Activated CD4-positive, CD25-positive, alpha-beta regulatory T cell (primary cell): Measurements from ENCODE around the gene DEPDC5.

Source experiments
- DNase-seq, 4 experiments: peaks; one replicate each; lab custom pipeline; 2025; lab: John Stamatoyannopoulos, UW

Gene DEPDC5

DNA sequence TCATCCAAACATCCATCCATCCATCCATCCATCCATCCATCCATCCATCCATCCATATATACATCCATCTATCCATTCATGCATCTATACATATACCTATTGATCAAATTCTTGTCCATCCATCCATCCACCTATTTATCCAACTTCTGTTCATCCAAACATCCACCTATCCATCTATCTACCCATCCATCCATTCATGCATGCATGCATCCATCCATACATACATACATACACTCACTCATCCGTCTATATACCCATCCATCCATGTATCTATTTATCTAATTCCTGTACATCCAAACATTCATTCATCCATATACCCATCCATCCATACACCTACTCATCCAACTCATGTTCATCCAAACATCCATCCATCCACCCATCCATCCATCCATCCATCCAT, 171.2 kb downstream of the DEPDC5 start:
- DNase-seq, result no peak

- no peak for DNase-seq
These were observed 172.2 kb downstream of the DEPDC5 start for GRCh38 chr22:31926024-31926423.

GRCh38 chr22:31926969-31927368, 173.2 kb downstream of the DEPDC5 start:
- DNase-seq, result no peak

DNA sequence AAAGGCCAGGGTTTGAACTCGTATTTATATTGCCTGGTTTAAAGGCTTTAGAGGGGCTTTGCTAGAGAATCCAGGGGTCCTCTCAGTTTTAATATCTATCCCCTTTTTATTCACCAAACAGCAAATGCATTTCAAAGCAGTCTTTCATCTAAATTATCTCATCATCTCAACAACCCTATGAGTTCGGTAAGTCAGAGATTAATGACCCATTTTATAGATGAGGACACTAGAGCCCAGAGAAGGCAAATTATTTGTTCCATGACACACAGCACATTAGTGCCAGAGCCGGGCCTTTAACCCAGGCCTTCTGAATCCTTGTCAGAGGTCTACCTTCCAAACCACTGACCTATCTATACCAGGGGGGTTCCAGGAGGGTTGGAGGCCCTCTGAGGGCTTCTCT, 173.7 kb downstream of the DEPDC5 start:
- DNase-seq, result no peak

DNA sequence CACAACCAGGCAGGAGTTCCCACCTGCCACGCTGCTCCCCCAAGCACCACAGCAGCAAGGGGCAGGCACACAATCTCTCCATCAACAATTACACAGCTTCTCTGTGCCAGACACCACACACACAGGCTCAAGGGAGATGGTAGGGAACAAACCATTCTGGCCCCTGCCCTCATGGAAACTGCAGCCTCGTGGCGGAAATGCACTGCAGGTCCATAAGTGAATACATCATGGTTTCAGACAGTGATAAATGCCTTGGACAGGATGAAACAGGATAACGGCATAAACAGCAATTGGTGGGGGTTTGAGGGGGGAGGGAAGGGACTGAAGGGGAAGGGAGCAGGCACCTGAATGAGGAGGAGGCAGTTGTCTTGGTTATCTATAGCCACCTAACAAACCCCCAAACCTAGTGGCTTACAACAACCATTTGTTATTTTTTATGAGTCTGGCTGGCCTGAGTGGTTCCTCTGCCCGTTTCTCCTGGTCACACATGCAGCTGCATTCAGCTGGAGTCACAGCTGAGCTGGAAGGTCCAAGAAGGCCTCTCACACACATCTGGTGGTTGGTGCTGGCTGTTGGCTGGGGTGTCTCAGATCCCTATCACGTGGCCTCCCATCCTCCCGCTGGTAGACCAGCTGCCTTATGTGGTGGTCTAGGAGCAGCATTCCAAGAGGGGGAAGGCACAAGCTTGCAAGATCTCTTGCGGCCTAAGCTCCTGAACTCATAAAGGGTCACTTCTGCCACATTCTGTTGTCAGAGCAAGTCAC, 175.5 kb downstream of the DEPDC5 start:
- no peak for DNase-seq

GRCh38 chr22:31932863-31933262, 179.0 kb downstream of the DEPDC5 start:
- no peak for DNase-seq

GRCh38 chr22:31933406-31933805, 179.6 kb downstream of the DEPDC5 start:
- no peak for DNase-seq

- DNase-seq, result no peak
These were observed 180.1 kb downstream of the DEPDC5 start for GRCh38 chr22:31933816-31934482.

DNA sequence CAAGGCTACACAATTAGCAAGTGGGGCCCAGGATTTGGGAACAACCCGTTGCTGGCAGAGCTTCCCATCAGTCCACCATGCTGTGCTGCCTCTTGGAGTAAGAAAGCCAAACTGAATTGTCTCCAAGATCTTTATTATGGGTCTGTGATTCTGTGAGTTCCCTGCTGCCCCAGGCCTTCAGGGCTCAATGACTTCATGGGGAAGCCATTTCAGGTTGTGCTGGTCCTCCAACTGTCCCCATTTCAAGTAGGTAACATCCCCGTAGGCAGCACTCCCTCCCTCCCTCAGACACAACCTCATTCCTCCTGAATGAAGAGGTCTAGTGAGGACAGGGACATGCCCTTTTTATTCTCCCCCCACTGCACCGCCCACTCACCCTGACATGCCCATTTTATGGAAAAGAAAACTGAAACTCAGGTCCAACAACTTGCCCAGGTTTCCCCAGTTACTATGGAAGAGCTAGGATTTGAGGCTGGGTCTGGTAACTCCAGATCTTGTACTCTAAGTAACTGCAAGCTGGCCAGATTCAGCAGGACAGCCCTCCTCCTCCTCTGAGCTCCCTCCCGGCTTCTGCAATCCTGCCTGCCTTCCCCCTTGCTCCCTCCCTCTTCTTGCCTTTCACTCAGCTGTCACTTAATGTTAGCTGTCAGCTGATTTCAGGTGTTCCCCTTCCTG, 182.3 kb downstream of the DEPDC5 start:
- DNase-seq, result no peak

GRCh38 chr22:31937341-31937740, 183.5 kb downstream of the DEPDC5 start:
- no peak for DNase-seq

GRCh38 chr22:31938296-31938695, 184.5 kb downstream of the DEPDC5 start:
- no peak for DNase-seq

GRCh38 chr22:31940506-31940905, 186.7 kb downstream of the DEPDC5 start:
- no peak for DNase-seq

DNA sequence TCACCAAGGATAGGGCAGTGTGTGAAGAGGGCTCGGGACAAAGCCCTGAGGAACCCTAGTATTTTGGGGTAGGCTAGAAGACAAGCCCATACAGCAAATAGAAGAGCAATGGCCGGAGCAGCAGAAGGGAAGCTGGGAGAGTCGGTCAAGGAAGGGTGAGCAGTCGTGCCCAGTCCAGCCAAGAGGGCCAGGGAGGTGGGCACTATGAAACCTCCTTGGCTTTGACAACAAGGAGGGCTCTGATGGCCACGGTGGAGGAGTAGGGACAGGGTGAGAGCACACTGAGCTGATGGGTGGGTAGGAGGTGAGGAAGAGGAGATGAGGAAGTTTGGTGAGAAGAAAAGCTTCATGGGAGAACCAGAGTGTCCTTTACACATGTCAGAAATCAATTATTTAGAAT, 188.3 kb downstream of the DEPDC5 start:
- no peak for DNase-seq

GRCh38 chr22:31943206-31943977, 189.6 kb downstream of the DEPDC5 start:
- DNase-seq, result no peak

DNA sequence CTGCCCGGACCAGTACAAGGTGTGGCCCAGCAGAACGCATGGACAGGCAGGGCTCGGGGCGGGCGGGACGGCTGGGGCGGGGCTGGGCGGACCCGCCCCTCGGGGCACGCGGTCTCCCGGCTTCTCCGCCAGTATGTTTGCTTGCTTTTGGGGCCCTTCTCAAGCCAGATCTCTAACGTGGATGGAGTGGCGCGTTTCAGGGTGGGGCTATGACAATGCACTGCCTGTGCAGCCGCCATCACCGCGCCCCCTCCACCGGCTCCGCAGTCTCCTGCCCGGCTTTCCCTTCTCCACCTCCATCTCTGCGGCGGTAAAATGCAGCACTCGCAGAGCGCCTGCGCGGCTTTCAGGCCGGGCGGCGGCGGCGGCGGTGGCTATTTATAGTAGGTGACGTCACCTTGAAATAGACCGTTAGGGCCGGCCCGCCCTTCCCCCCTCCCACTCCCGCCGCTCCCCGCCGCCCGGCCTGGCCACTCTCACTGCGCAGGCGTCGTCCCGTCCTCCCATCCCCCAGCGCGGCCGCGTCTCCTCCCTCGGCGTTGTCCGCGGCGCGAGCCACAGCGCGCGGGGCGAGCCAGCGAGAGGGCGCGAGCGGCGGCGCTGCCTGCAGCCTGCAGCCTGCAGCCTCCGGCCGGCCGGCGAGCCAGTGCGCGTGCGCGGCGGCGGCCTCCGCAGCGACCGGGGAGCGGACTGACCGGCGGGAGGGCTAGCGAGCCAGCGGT, 190.3 kb downstream of the DEPDC5 start, which contains the start of gene YWHAH:
TSS of gene YWHAH (plus strand) at position 558 of the 722 bp plus-strand sequence. CDS start 199 bp downstream, outside the sequence.
- peak; percentile 68 to 81 (median 72) for DNase-seq

DNA sequence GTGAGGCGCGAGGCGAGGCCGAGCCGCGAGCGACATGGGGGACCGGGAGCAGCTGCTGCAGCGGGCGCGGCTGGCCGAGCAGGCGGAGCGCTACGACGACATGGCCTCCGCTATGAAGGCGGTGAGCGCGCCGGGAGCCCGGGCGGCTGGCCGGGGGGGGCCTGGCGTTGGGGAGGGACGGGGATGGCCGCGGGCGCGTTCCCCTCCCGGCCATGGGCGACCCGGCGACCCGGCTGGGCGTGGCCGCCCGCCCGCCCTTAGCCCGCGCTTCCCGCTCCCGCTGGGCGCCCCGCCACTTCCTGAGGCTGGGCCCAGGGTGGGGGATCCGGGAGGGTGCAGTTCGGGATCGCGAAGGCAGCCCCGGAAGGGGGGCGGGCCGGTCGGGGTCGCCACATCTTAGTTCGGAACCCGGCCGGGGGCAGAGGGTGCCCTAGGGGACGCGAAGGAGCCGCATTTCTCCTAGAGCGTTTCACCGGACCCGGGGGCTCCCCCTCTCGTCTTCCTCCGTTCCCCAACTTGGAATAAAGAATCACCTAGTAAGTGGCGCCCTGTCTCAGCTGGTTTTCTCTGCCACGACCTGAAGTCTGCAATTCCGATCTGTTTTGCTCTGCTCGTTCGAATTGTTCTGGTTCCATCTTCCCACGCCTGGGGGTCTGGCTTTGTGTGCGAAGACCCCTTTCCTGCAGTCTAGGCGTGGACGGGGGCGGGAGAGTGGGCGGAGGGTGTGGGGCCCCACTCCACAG, 191.1 kb downstream of the DEPDC5 start:
- DNase-seq, result peak; percentile 9 to 49 (median 35)

- no peak for DNase-seq
These were observed 191.6 kb downstream of the DEPDC5 start for GRCh38 chr22:31945443-31945855.

- no peak for DNase-seq
These were observed 192.3 kb downstream of the DEPDC5 start for GRCh38 chr22:31945971-31946680.

DNA sequence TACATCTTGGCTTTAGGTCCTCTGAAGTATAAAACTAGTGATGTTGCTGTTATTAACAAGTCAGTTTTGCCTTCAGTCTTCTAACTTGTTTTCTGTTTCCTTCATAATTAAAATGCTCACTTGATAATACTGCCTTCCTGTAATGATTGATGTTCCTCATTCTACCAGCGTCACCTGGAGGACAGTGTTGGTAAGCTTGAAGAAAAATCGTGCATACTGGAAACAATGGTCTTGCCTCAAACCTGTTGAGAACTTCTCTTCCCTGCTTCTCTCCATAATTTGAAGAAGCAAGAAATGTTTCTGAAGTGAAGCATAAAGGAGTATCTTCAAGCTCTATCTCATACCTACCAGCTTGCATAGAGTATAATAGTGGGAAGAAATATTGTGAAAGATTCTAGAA, 193.5 kb downstream of the DEPDC5 start:
- no peak for DNase-seq

GRCh38 chr22:31948002-31948401, 194.2 kb downstream of the DEPDC5 start:
- no peak for DNase-seq
